WERI-Rb-1 (cell line): Measurements from ENCODE around the gene ZIC4.

Experiments used
- DNase-seq: peaks from one replicate; pipeline ENCODE4 v3.0.0-alpha.2; 2020
- H3K27ac ChIP-seq: fragments of 250-450 bp; sonication (Bioruptor Pico); 2 replicates; pipeline ENCODE4 v1.5.1; 2020; ENCODE audit warnings: mild to moderate bottlenecking, moderate library complexity
- H3K27me3 ChIP-seq: fragments of 250-450 bp; sonication (Bioruptor Pico); 2 replicates; pipeline ENCODE4 v1.5.1; 2021; ENCODE audit warnings: mild to moderate bottlenecking, low read depth, moderate library complexity; ENCODE audit not compliant: insufficient read depth, severe bottlenecking
- H3K36me3 ChIP-seq: fragments of 250-450 bp; sonication (Bioruptor Pico); 2 replicates; pipeline ENCODE4 v1.5.1; 2020; ENCODE audit warnings: mild to moderate bottlenecking, moderate library complexity
- H3K4me3 ChIP-seq: 2 replicates; pipeline ENCODE4 v1.5.1; 2011; ENCODE audit warnings: low read depth, mild to moderate bottlenecking, control low read depth, low read length
- H3K9me3 ChIP-seq: fragments of 250-450 bp; sonication (Bioruptor Pico); 2 replicates; pipeline ENCODE4 v1.5.1; 2021; ENCODE audit warnings: mild to moderate bottlenecking, moderate library complexity; ENCODE audit not compliant: severe bottlenecking
- CTCF ChIP-seq: IDR thresholded peaks from 2 replicates; pipeline ENCODE4 v1.5.1; 2011; ENCODE audit warnings: low read depth, mild to moderate bottlenecking, control low read depth, inconsistent platforms, low read length

The ZIC4 gene

GRCh38 chr3:147428326-147428725, 22.0 kb upstream of the ZIC4 start:
- TF ChIP-seq CTCF: no peak
- DNase-seq: no peak
- H3K27me3 ChIP-seq: peaks cover 2% of the 10 kb centered on the region

GRCh38 chr3:147427746-147428145, 21.4 kb upstream of the ZIC4 start:
- Histone ChIP-seq H3K9me3 (no peaks in the 10 kb centered on the region), H3K4me3 (no peak overlapping the region), H3K27ac (no peak overlapping the region), H3K36me3 (no peaks in the 10 kb centered on the region), H3K27me3 (peaks cover 2% of the 10 kb centered on the region)
- no peak for TF ChIP-seq CTCF
- no peak for DNase-seq

More at GRCh38 chr3:147428326-147428725, 22.0 kb upstream of the ZIC4 start:
- no peaks in the 10 kb centered on the region for H3K9me3 ChIP-seq
- no peak overlapping the region for H3K4me3 ChIP-seq
- no peak overlapping the region for H3K27ac ChIP-seq
- no peaks in the 10 kb centered on the region for H3K36me3 ChIP-seq

DNA sequence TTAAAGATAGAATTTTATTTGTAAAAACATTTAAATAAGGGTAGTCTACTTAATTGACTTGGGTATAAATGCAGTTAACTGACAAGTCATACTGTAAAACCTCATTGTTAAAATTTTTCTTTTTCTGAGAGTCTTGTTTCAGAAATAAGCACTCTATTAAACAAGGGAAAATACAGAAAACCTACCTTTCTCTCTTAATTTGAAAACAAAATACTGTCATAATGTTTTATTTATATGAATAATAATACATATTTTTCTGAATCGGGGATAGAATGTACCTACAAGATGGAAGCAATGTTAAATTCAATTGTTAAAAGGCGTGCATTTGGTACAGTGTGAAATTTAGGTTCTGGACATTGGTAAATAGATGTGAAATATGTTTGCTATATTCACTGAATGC, 20.6 kb upstream of the ZIC4 start:
- DNase-seq: no peak
- Histone ChIP-seq H3K27ac (no peak overlapping the region), H3K36me3 (no peaks in the 10 kb centered on the region), H3K4me3 (no peak overlapping the region), H3K9me3 (no peaks in the 10 kb centered on the region), H3K27me3 (peaks cover 2% of the 10 kb centered on the region)
- no peak for TF ChIP-seq CTCF

- TF ChIP-seq CTCF: no peak
Measured at GRCh38 chr3:147425388-147425850, 19.1 kb upstream of the ZIC4 start.

DNA sequence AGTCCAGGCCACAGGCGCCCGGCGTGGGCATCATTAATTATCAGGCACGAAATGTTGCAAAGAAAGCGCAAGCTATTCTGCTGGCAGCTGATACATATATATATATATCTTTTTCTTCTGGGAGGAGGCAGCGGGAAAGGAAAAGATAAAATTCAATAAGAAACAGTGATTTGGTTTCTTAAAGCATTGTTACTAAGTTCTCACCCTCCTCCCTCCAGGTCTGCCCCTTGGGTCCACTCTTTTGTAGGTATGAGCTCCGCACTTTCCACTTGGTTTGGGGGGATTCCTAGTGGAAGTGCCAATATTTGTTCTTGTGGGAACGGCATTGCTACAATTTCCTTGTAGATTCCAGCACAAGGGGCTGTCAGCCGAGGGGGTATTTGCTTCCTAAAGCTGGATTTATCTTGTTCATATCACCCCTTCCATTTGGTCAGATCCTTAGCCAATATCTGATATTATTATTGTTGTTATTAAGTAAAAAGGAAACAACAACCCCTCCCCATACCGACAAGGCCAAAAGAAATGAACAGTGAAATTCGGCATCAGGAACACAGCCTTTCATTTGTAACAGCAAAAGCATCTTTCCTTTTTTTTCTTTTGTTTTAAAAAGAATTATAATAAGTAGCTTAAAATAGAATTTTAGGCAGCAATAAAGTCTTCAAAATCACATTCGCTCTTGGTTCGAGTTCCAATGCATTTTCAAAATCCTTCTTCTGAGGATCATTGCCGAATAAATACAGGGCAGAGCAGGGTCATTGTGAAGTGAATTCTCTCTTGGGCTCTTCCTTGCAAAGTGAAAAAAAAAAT, 18.4 kb upstream of the ZIC4 start:
- no peaks in the 10 kb centered on the region for H3K9me3 ChIP-seq
- H3K27ac ChIP-seq: no peak overlapping the region
- no peak overlapping the region for H3K4me3 ChIP-seq
- no peak for TF ChIP-seq CTCF
- no peaks in the 10 kb centered on the region for H3K36me3 ChIP-seq
- peaks cover 2% of the 10 kb centered on the region for H3K27me3 ChIP-seq
- no peak for DNase-seq

More at GRCh38 chr3:147425388-147425850, 19.1 kb upstream of the ZIC4 start:
- Histone ChIP-seq H3K27me3 (peaks cover 2% of the 10 kb centered on the region), H3K4me3 (no peak overlapping the region), H3K9me3 (no peaks in the 10 kb centered on the region), H3K27ac (no peak overlapping the region), H3K36me3 (no peaks in the 10 kb centered on the region)
- DNase-seq: no peak
